K562 (cell line): ENCODE data around the gene HIVEP2.

Source experiments
- ELF4 ChIP-seq: fragments of 450-650 bp; formaldehyde crosslinking; IDR thresholded peaks from 2 replicates; pipeline ENCODE4 v1.4.0; 2022; ENCODE audit warnings: missing genetic modification characterization
- GABPA ChIP-seq: fragments of 200-800 bp; sonication (Bioruptor generic); conservative IDR thresholded peaks from 2 replicates; pipeline ENCODE4 v1.6.1; 2016; ENCODE audit warnings: low read depth, missing genetic modification characterization, missing compliant biosample characterization
- TF ChIP-seq, protein P1 (sequence below), 3 experiments: IDR thresholded peaks in 2 of 3; conservative IDR thresholded peaks in 1 of 3; 2 replicates each; pipeline ENCODE4 v1.5.1; 2011 to 2012; ENCODE audit warnings: low read length in 3 of 3, mild to moderate bottlenecking in 3 of 3, control low read depth in 2 of 3, improper control_type of control experiment in 1 of 3, inconsistent platforms in 1 of 3, low read depth in 1 of 3, mixed read lengths in 1 of 3, moderate library complexity in 1 of 3; ENCODE audit not compliant: insufficient read depth in 2 of 3

DNA sequence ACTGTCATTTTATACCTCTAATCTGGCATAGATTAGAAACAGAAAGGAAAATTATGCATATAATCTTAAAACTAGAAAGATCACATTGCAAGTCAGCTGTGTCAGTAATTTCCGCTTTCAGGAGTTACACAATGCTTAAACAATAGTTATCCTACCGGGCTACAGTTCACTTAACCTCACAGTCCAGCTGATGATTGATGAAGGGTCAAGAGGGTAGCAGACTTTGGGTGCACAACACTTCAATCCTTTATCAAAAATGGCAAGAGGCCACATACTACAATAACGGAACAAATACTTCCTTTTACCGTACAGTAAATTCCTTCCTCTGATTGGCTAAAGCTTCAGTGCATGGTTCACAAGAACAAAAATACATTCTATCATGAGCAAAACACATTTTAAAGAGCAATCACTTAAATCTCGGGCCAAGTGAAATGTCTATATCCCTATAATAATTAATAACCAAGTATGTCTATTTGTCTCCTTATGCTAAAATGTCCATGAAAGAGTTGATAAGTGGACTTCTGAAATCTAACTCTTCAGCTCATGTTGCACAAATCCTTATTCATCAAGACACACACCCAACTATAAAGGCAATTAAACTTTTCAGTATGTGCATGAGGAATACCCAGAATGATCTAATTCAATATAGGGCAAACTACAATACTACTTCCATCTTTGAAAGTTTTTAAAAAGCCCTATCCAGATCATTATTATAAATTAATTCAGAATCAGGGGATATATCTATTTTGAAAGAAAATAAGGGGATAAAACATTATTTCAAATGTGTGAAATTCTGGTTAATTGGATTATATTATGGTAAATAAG lies 76.8 kb downstream of the HIVEP2 start:
- TF ChIP-seq, protein P1, sequence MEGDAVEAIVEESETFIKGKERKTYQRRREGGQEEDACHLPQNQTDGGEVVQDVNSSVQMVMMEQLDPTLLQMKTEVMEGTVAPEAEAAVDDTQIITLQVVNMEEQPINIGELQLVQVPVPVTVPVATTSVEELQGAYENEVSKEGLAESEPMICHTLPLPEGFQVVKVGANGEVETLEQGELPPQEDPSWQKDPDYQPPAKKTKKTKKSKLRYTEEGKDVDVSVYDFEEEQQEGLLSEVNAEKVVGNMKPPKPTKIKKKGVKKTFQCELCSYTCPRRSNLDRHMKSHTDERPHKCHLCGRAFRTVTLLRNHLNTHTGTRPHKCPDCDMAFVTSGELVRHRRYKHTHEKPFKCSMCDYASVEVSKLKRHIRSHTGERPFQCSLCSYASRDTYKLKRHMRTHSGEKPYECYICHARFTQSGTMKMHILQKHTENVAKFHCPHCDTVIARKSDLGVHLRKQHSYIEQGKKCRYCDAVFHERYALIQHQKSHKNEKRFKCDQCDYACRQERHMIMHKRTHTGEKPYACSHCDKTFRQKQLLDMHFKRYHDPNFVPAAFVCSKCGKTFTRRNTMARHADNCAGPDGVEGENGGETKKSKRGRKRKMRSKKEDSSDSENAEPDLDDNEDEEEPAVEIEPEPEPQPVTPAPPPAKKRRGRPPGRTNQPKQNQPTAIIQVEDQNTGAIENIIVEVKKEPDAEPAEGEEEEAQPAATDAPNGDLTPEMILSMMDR (IDR thresholded peaks at IDR 0.05 in 2 of 3, conservative IDR thresholded peaks at IDR 0.05 in 1 of 3; ENCODE audit: insufficient read depth in 2 of 3, low read depth in 1 of 3, low read length in 3 of 3) = no peak
- no peak for TF ChIP-seq ELF4 (CRISPR knock-in tag)
- TF ChIP-seq GABPA (tag) = 0 out of 2 replicates have a peak, but pooled peaks have one; percentile 18
